HepG2 (cell line): ENCODE data around the gene DTX4. TPM values are rescaled to one million over a fixed set of nuclear protein-coding genes. Genes with fewer than 3 reads are reported as not detected.

Source experiments
- AHR ChIP-seq: IDR thresholded peaks from 2 replicates; pipeline ENCODE4 v1.6.1; 2018; ENCODE audit warnings: missing genetic modification reagents, missing compliant biosample characterization
- ATF1 ChIP-seq: IDR thresholded peaks from 2 replicates; pipeline ENCODE4 v1.6.1; 2016; ENCODE audit warnings: mild to moderate bottlenecking, control low read depth
- CSRNP1 ChIP-seq: sonication (generic); formaldehyde crosslinking; IDR thresholded peaks from 2 replicates; pipeline ENCODE4 v1.8.1; 2023; ENCODE audit warnings: mild to moderate bottlenecking, missing genetic modification reagents
- DMAP1 ChIP-seq: IDR thresholded peaks from 2 replicates; pipeline ENCODE4 v1.6.1; 2016
- HNRNPLL ChIP-seq: fragments of 200-400 bp; formaldehyde crosslinking; IDR thresholded peaks from 2 replicates; pipeline ENCODE4 v1.6.1; 2017; ENCODE audit warnings: mild to moderate bottlenecking, low read depth, low read length; ENCODE audit not compliant: poor library complexity, severe bottlenecking
- NFE2L2 ChIP-seq: fragments of 150-350 bp; IDR thresholded peaks from 2 replicates; pipeline ENCODE4 v1.6.1; 2014; ENCODE audit warnings: low read length
- NRL ChIP-seq: sonication (generic); formaldehyde crosslinking; IDR thresholded peaks from 2 replicates; pipeline ENCODE4 v1.5.0; 2020; ENCODE audit warnings: missing genetic modification reagents, mild to moderate bottlenecking, moderate library complexity, borderline replicate concordance
- SALL1 ChIP-seq: sonication (generic); formaldehyde crosslinking; IDR thresholded peaks from 2 replicates; pipeline ENCODE4 v1.8.0; 2022; ENCODE audit warnings: mild to moderate bottlenecking, missing genetic modification reagents
- SOX6 ChIP-seq, 2 experiments: fragments of 450-650 bp in 1 of 2; sonication (generic) in 1 of 2; formaldehyde crosslinking in 1 of 2; IDR thresholded peaks; 2 replicates each; pipeline versions ENCODE4 v1.4.0 to v1.6.1; 2017 to 2020; ENCODE audit warnings: antibody characterized with exemption in 1 of 2, mild to moderate bottlenecking in 1 of 2, missing genetic modification reagents in 1 of 2
- TOPORS ChIP-seq: sonication (generic); formaldehyde crosslinking; IDR thresholded peaks from 2 replicates; pipeline ENCODE4 v1.8.0; 2023; ENCODE audit warnings: mild to moderate bottlenecking, missing genetic modification reagents
- ZNF619 ChIP-seq: sonication (generic); formaldehyde crosslinking; IDR thresholded peaks from 2 replicates; pipeline ENCODE4 v1.4.0; 2020; ENCODE audit warnings: mild to moderate bottlenecking, missing genetic modification reagents
- polyA plus RNA-seq, 8 experiments: library from polyadenylated mRNA; depleted of rRNA in 3 of 8; stranded (reverse) in 7 of 8; unstranded in 1 of 8; fragments of >200 nt; fragmentation: Illumina TruSeq in 4 of 8; extraction: Trizol in 4 of 8; gene quantifications; 2 replicates each; pipeline versions ENCODE4 v1.2.1 to v1.2.3, GENCODE V29; 2011 to 2016; ENCODE audit warnings: low read depth in 4 of 8, missing spikeins in 1 of 8, mixed read lengths in 1 of 8; ENCODE audit not compliant: insufficient read depth in 1 of 8
- total RNA-seq, 5 experiments: library from RNA; depleted of rRNA; stranded (reverse); fragments of >200 nt; fragmentation: Illumina TruSeq; extraction: Trizol; gene quantifications; 2 replicates each; pipeline ENCODE4 v1.2.3, GENCODE V29; 2016; ENCODE audit warnings: low read depth in 1 of 5
- TF ChIP-seq, protein P1 (sequence below): sonication (generic); formaldehyde crosslinking; IDR thresholded peaks from 2 replicates; pipeline ENCODE4 v1.5.1; 2020; ENCODE audit warnings: mild to moderate bottlenecking, missing genetic modification reagents
- TF ChIP-seq, protein P2 (sequence below): sonication (generic); formaldehyde crosslinking; IDR thresholded peaks from 2 replicates; pipeline ENCODE4 v1.5.0; 2020; ENCODE audit warnings: mild to moderate bottlenecking, missing genetic modification reagents

The DTX4 gene
- total and polyA plus RNA-seq, 2 of the 13 experiments (the other 11 are each of a cell fraction or from before 2014, with no cell fraction given) = 0.67 to 5.6 TPM

DNA sequence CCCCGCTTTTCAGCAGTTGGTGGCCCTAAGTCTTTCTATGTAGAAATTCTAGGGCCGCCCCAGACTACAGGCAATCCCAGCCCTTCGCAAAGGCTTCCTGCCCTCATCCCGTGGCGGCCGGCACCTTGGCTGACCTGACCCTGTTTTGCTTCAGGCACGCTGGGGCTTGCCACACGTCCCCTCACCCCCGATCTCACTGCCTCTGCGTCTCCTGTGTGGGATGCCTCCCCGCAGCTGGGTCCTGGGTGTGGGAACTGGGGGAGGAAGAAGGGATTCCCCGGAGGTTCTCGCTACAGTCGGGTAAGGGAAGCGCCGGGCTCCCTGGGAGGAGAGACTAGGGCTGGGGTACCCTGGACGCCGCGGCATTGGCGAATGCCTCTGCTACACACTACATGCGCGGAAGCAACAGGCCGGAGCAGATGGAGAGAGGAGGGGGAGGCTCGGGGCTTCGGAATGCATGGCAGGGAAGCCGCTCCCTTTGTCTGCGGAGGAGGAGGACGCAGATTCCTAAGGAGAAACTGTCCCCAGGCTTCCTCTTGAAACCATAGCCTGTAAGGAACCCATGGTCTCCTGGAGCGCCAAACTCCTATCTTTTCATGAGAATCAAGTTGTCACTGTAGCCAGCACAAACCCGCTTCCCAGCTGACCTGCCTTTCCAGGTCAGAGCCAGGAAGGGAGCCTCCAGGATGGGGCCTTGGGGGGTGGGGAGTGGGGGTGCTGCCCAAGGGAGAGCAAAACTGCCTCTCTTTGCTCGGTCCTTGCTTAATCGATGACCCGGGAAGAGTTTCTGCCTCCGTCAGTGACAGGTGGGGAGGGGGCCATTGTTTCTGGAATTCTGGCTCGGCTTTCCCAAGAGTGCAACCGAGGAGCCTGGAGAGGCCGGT lies 1.4 kb downstream of the DTX4 start (continued):
- peak; percentile 57 for TF ChIP-seq HNRNPLL
- no peak for TF ChIP-seq NRL (CRISPR knock-in tag)
- no peak for TF ChIP-seq ATF1 (CRISPR knock-in tag)
- TF ChIP-seq, protein P1, sequence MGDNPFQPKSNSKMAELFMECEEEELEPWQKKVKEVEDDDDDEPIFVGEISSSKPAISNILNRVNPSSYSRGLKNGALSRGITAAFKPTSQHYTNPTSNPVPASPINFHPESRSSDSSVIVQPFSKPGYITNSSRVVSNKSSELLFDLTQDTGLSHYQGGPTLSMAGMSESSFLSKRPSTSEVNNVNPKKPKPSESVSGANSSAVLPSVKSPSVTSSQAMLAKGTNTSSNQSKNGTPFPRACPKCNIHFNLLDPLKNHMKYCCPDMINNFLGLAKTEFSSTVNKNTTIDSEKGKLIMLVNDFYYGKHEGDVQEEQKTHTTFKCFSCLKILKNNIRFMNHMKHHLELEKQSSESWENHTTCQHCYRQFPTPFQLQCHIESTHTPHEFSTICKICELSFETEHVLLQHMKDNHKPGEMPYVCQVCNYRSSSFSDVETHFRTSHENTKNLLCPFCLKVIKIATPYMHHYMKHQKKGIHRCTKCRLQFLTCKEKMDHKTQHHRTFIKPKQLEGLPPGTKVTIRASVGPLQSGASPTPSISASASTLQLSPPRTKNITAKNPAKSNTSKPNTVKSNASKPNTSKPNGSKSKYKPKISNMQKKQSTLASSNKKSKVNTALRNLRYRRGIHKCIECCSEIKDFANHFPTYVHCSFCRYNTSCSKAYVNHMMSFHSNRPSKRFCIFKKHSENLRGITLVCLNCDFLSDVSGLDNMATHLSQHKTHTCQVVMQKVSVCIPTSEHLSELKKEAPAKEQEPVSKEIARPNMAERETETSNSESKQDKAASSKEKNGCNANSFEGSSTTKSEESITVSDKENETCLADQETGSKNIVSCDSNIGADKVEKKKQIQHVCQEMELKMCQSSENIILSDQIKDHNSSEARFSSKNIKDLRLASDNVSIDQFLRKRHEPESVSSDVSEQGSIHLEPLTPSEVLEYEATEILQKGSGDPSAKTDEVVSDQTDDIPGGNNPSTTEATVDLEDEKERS = no peak
- TF ChIP-seq SOX6 (IDR thresholded peaks at IDR 0.05) = no peak
- TF ChIP-seq SOX6 (CRISPR knock-in tag; IDR thresholded peaks at IDR 0.05) = 0 out of 2 replicates have a peak, but pooled peaks have one; percentile 12
- no peak for TF ChIP-seq NFE2L2
- no peak for TF ChIP-seq AHR (CRISPR knock-in tag)
- TF ChIP-seq CSRNP1 (CRISPR knock-in tag) = 0 out of 2 replicates have a peak, but pooled peaks have one; percentile 17
- TF ChIP-seq TOPORS = 0 out of 2 replicates have a peak, but pooled peaks have one; percentile 8
- no peak for TF ChIP-seq ZNF619 (CRISPR knock-in tag)
- TF ChIP-seq, protein P2, sequence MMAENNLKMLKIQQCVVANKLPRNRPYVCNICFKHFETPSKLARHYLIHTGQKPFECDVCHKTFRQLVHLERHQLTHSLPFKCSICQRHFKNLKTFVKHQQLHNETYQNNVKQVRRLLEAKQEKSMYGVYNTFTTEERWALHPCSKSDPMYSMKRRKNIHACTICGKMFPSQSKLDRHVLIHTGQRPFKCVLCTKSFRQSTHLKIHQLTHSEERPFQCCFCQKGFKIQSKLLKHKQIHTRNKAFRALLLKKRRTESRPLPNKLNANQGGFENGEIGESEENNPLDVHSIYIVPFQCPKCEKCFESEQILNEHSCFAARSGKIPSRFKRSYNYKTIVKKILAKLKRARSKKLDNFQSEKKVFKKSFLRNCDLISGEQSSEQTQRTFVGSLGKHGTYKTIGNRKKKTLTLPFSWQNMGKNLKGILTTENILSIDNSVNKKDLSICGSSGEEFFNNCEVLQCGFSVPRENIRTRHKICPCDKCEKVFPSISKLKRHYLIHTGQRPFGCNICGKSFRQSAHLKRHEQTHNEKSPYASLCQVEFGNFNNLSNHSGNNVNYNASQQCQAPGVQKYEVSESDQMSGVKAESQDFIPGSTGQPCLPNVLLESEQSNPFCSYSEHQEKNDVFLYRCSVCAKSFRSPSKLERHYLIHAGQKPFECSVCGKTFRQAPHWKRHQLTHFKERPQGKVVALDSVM (CRISPR knock-in tag) = no peak
- TF ChIP-seq DMAP1 (CRISPR knock-in tag) = no peak
- no peak for TF ChIP-seq SALL1 (CRISPR knock-in tag)
